Measurements from ENCODE around the gene HS3ST4.

DNA sequence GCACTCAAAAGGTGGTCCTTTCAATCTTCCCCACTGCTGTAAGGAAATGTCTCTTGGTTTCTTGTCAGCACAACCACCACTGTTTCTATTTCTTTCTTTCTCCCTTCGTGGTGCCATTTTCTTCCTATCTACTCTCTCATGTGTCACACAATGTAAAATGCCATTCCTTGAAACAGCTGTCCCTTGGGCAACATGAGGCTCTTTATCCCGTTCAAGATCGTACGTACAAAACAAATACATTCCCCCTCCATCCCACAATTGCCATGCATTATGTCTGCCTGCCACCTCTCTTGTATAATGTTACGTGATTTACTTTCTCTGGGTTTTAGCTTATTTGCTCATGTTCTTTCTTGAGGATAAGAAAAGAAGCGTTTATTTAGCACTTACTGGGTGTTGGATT lies 410.6 kb downstream of the HS3ST4 start:
- no peak for TF ChIP-seq EP300 (IDR thresholded peaks at IDR 0.05)
- TF ChIP-seq, protein P1, sequence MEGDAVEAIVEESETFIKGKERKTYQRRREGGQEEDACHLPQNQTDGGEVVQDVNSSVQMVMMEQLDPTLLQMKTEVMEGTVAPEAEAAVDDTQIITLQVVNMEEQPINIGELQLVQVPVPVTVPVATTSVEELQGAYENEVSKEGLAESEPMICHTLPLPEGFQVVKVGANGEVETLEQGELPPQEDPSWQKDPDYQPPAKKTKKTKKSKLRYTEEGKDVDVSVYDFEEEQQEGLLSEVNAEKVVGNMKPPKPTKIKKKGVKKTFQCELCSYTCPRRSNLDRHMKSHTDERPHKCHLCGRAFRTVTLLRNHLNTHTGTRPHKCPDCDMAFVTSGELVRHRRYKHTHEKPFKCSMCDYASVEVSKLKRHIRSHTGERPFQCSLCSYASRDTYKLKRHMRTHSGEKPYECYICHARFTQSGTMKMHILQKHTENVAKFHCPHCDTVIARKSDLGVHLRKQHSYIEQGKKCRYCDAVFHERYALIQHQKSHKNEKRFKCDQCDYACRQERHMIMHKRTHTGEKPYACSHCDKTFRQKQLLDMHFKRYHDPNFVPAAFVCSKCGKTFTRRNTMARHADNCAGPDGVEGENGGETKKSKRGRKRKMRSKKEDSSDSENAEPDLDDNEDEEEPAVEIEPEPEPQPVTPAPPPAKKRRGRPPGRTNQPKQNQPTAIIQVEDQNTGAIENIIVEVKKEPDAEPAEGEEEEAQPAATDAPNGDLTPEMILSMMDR (IDR thresholded peaks at IDR 0.05), result no peak
- no peak for TF ChIP-seq POLR2A (IDR thresholded peaks at IDR 0.05)

Measured in tibial nerve (tissue), 4 donors.